ENCODE data around the gene TUBD1.

DNA sequence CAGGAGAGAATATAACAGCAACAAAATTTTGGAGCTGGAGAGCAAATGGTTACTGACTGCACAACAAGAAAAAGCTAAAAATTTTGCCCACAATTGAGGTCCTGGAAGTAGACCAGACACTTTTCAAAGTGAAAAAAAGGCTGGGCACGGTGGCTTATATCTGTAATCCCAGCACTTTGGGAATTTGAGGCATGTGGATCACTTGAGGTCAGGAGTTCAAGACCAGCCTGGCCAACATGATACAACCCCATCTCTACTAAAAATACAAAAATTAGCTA is 22.9 kb downstream of the TUBD1 start:
- TF ChIP-seq POLR2AphosphoS5 (IDR thresholded peaks at IDR 0.05; ENCODE audit: low read depth, low read length) (no peak), TAF1 (IDR thresholded peaks at IDR 0.05; ENCODE audit: borderline replicate concordance, low read depth, low read length) (no peak), POLR2A (IDR thresholded peaks at IDR 0.05; ENCODE audit: low read depth, low read length) (no peak)

Data from GM12892 (cell line).